22Rv1 (cell line): ENCODE measurements around the gene CDK6.

ENCODE experiments used
- ZFX ChIP-seq: fragments of 450-650 bp; IDR thresholded peaks from 2 replicates; pipeline ENCODE4 v1.6.1; 2017; ENCODE audit warnings: antibody characterized with exemption, borderline replicate concordance
- TF ChIP-seq, protein P1 (sequence below): fragments of 450-650 bp; IDR thresholded peaks from 2 replicates; pipeline ENCODE4 v1.5.1; 2017; ENCODE audit warnings: mild to moderate bottlenecking

DNA sequence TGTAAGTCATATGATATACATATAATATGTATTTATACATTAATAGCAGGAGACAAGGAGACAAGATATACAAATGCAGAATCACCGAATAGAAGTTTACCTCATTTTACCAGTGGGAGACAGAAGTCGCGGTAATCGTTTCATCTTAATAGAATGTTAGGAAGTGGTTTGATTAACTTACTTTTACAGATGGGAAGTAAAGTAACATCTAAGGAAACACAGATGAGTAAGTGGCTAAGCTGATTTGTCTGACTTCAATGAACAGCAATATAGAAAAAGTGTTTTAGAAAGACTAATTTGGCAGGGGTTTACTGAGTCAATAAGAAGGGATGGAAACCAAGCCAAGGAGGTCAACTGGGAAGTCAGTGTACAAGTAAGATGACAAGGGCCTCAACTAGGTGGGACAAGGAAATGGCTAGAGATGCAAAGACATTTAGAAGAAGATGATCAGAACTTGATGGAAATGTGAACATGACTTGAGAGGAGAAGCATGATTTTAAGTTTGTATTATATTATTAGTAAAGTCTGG lies 210.0 kb downstream of the CDK6 start:
- TF ChIP-seq, protein P1, sequence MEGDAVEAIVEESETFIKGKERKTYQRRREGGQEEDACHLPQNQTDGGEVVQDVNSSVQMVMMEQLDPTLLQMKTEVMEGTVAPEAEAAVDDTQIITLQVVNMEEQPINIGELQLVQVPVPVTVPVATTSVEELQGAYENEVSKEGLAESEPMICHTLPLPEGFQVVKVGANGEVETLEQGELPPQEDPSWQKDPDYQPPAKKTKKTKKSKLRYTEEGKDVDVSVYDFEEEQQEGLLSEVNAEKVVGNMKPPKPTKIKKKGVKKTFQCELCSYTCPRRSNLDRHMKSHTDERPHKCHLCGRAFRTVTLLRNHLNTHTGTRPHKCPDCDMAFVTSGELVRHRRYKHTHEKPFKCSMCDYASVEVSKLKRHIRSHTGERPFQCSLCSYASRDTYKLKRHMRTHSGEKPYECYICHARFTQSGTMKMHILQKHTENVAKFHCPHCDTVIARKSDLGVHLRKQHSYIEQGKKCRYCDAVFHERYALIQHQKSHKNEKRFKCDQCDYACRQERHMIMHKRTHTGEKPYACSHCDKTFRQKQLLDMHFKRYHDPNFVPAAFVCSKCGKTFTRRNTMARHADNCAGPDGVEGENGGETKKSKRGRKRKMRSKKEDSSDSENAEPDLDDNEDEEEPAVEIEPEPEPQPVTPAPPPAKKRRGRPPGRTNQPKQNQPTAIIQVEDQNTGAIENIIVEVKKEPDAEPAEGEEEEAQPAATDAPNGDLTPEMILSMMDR = no peak
- TF ChIP-seq ZFX = no peak
